GM18858 (cell line): ENCODE results near the gene RBP5.
"Not testable (repeated sequence)": the region's sequence is repeated elsewhere in the genome, so short reads cannot be mapped to it uniquely, and the experiment has no call there.

Experiments
- ATAC-seq: cut with Tn5 transposase; IDR thresholded peaks from one replicate; pipeline ENCODE4 v1.9.1; 2021; ENCODE audit not compliant: unreplicated experiment

The RBP5 gene

GRCh38 chr12:7123806-7124522 lies 4.7 kb downstream of the RBP5 start:
- ATAC-seq, result no peak

GRCh38 chr12:7122811-7123769 lies 5.6 kb downstream of the RBP5 start:
- ATAC-seq, result no peak

GRCh38 chr12:7121324-7121723 lies 7.4 kb downstream of the RBP5 start:
- no peak for ATAC-seq

GRCh38 chr12:7120166-7120565 lies 8.5 kb downstream of the RBP5 start:
- no peak for ATAC-seq

GRCh38 chr12:7118881-7119280 lies 9.8 kb downstream of the RBP5 start:
- ATAC-seq, result no peak

- no peak for ATAC-seq
Measured at GRCh38 chr12:7117670-7118069, 11.0 kb downstream of the RBP5 start.

GRCh38 chr12:7116916-7117315 lies 11.8 kb downstream of the RBP5 start:
- ATAC-seq, result no peak

- ATAC-seq, result no peak
Measured at GRCh38 chr12:7116196-7116595, 12.5 kb downstream of the RBP5 start.

- ATAC-seq, result no peak
Measured at GRCh38 chr12:7114851-7115250, 13.8 kb downstream of the RBP5 start.

- ATAC-seq, result no peak
Measured at GRCh38 chr12:7114008-7114407, 14.7 kb downstream of the RBP5 start.

GRCh38 chr12:7113389-7113871 lies 15.3 kb downstream of the RBP5 start:
- ATAC-seq, result no peak

- ATAC-seq, result no peak
Measured at GRCh38 chr12:7112041-7112440, 16.6 kb downstream of the RBP5 start.

- no peak for ATAC-seq
Measured at GRCh38 chr12:7110661-7111060, 18.0 kb downstream of the RBP5 start.

- ATAC-seq, result no peak
Measured at GRCh38 chr12:7109572-7109920, 19.1 kb downstream of the RBP5 start.

- ATAC-seq, result no peak
Measured at GRCh38 chr12:7108796-7109571, 19.7 kb downstream of the RBP5 start, which contains the start of gene C1RL. C1RL (minus strand) TSS chr12:7109214; CDS start chr12:7109180, 34 bp downstream.

- peak; percentile 77 for ATAC-seq
Measured at GRCh38 chr12:7108003-7108795, 20.5 kb downstream of the RBP5 start.

GRCh38 chr12:7107636-7108002 lies 21.1 kb downstream of the RBP5 start:
- no peak for ATAC-seq

GRCh38 chr12:7107181-7107580 lies 21.5 kb downstream of the RBP5 start:
- ATAC-seq, result not testable (repeated sequence)

GRCh38 chr12:7106082-7106481 lies 22.6 kb downstream of the RBP5 start:
- ATAC-seq, result no peak

GRCh38 chr12:7103837-7104584 lies 24.7 kb downstream of the RBP5 start:
- ATAC-seq, result no peak
